Gastroesophageal sphincter (tissue), 3 donors: ENCODE results near the gene SCFD2.

Source experiments
- CTCF ChIP-seq, 4 experiments: fragments of 200-600 bp in 2 of 4; fragments of 450-650 bp in 2 of 4; sonication (generic) in 1 of 4; IDR thresholded peaks; one replicate each; pipeline ENCODE4 v1.5.1; 2017 to 2019; ENCODE audit warnings: antibody characterized with exemption in 4 of 4, mild to moderate bottlenecking in 2 of 4, moderate library complexity in 2 of 4
- EP300 ChIP-seq: sonication (generic); formaldehyde crosslinking; IDR thresholded peaks from one replicate; pipeline ENCODE4 v1.6.1; 2017; ENCODE audit warnings: antibody characterized with exemption, mild to moderate bottlenecking
- POLR2A ChIP-seq, 2 donors: fragments of 450-650 bp; IDR thresholded peaks; one replicate each; pipeline ENCODE4 v1.6.1; 2017; ENCODE audit warnings: antibody characterized with exemption in 2 of 2, mild to moderate bottlenecking in 2 of 2, moderate library complexity in 1 of 2
- POLR2AphosphoS5 ChIP-seq: sonication (generic); formaldehyde crosslinking; IDR thresholded peaks from one replicate; pipeline ENCODE4 v1.6.1; 2017; ENCODE audit warnings: antibody characterized with exemption

DNA sequence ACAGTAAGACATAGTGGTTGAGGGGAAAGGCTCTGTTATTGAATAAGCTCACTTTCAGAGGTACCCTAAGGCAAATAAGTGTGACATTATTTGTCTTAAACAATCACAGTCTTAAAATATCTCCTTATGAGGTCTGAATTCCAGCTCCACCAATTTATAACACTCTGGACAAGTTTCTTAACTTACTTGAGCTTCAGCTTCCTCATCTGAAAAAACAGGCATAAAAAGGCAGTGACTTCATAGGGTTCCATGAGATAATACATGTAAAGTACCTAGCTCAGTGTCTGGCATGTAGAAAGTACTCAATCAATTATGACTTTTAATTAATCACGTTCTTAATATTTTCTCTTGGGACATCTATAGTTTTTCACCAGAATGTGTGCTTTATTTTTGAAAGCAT is 301.3 kb downstream of the SCFD2 start:
- TF ChIP-seq CTCF (IDR thresholded peaks at IDR 0.05): no peak
- TF ChIP-seq POLR2A (IDR thresholded peaks at IDR 0.05): no peak
- TF ChIP-seq POLR2AphosphoS5: no peak
- no peak for TF ChIP-seq EP300
